Activated CD8-positive, alpha-beta memory T cell treated with anti-CD3 and anti-CD28 coated beads, Interleukin-2, amount 50 U/mL, for 24 hours (primary cell): ENCODE results near the gene MEFV.
"Not testable (repeated sequence)": the region's sequence is repeated elsewhere in the genome, so short reads cannot be mapped to it uniquely, and the experiment has no call there.

Experiments
- DNase-seq: peaks from one replicate; pipeline ENCODE4 v3.0.0-alpha.2; 2020; ENCODE audit errors: extremely low read depth

Gene MEFV

GRCh38 chr16:3220839-3221238, 35.6 kb downstream of the MEFV start:
- DNase-seq = no peak

- DNase-seq = no peak
Measured at GRCh38 chr16:3216263-3216640, 40.2 kb downstream of the MEFV start.

- no peak for DNase-seq
Measured at GRCh38 chr16:3215601-3216262, 40.7 kb downstream of the MEFV start.

- DNase-seq = no peak
Measured at GRCh38 chr16:3214904-3215600, 41.4 kb downstream of the MEFV start.

- no peak for DNase-seq
Measured at GRCh38 chr16:3212567-3212966, 43.9 kb downstream of the MEFV start.

GRCh38 chr16:3212006-3212405, 44.4 kb downstream of the MEFV start:
- DNase-seq = no peak

GRCh38 chr16:3207086-3207953, 49.1 kb downstream of the MEFV start:
- DNase-seq = no peak

GRCh38 chr16:3205939-3206338, 50.5 kb downstream of the MEFV start:
- DNase-seq = not testable (repeated sequence)

GRCh38 chr16:3202903-3203539, 53.4 kb downstream of the MEFV start:
- DNase-seq = no peak

GRCh38 chr16:3198334-3199072, 57.9 kb downstream of the MEFV start:
- DNase-seq = no peak

GRCh38 chr16:3197694-3198333, 58.6 kb downstream of the MEFV start:
- not testable (repeated sequence) for DNase-seq

GRCh38 chr16:3195975-3196374, 60.5 kb downstream of the MEFV start:
- DNase-seq = no peak

GRCh38 chr16:3194792-3195191, 61.6 kb downstream of the MEFV start:
- no peak for DNase-seq

- no peak for DNase-seq
Measured at GRCh38 chr16:3193221-3194212, 62.9 kb downstream of the MEFV start.

GRCh38 chr16:3192476-3193019, 63.9 kb downstream of the MEFV start:
- no peak for DNase-seq
